Measurements from ENCODE around the gene RNF13. TPM values are rescaled to one million over a fixed set of nuclear protein-coding genes. Genes with fewer than 3 reads are reported as not detected.

Gene RNF13, protein sequence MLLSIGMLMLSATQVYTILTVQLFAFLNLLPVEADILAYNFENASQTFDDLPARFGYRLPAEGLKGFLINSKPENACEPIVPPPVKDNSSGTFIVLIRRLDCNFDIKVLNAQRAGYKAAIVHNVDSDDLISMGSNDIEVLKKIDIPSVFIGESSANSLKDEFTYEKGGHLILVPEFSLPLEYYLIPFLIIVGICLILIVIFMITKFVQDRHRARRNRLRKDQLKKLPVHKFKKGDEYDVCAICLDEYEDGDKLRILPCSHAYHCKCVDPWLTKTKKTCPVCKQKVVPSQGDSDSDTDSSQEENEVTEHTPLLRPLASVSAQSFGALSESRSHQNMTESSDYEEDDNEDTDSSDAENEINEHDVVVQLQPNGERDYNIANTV
- 39.2 and 66.4 TPM in 2 replicates for total RNA-seq

DNA sequence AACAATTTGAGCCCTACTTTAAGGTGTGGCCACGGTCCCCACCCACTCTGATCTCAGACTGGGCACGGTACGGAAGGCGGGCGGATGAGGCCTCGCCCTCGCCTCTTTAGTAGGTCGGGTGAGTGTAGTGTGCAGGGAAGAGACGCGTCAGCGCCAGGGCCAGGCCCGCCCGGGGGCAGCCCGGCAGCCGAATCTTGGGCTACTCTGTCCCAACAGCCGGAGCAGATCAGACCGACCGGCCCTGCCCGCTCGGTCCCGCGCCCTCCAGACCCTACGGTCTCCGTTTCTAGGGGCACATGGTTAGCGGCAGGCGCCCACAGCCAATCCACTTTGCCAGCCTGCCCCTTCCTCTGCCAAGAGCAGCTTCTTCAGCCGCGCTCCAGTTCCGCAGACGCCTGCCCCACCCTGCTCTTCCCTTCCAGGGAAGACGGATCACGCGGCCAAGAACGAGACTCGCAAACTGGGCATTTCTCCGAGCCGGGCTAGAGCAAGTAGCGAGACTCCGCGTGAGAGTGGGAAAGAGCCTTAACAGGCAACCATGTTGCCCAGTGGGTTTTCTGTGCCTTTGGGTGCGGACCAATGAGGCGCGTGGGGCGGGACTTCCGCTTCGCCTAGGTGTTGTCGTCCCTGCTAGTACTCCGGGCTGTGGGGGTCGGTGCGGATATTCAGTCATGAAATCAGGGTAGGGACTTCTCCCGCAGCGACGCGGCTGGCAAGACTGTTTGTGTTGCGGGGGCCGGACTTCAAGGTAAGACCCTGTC lies at the start of gene RNF13:
RNF13 (plus strand) TSS at position 610 of the 761 bp plus-strand sequence. CDS start 32,812 bp downstream, outside the sequence.

DNA sequence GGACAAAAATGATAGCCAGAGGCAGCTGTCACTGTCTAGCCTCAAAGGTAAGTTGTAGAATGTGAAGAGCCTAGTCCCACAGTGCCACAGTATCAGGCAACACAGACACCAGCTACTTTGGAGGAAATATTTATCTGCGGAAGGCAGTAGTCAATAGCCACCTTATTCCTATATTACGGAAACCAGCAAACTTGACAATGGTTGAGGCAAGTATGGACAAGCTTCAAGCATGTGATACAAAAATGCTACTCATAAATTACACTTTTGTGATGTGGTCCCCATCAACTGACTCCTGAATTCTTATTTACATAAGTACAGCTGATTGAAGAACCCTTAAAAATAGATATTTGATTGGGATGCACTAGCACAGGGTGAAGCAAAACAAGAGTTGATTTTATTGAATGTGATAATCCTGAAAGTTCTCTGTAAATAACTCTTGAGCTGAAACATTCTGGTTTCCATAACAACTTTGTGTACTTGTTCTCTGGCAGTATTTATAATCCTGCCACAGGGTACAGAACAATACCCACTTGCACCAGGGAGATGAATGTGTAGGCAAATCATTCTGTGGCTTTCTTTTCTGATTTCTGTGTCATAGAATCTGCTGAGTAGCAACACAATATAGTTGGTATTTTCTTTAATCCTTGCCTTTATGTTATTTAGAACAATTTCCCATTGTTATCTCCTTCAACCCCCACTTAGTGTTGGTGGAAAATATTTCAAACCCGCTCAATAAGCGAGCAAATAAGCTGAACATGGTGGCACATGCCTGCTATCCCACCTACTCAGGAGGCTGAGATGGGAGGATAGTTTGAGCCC lies 20.4 kb upstream of the RNF13 start, which contains the start of gene ANKUB1:
ANKUB1 (minus strand) TSS at position 103 of the 819 bp plus-strand sequence. CDS start 188 bp downstream, outside the sequence.

DNA sequence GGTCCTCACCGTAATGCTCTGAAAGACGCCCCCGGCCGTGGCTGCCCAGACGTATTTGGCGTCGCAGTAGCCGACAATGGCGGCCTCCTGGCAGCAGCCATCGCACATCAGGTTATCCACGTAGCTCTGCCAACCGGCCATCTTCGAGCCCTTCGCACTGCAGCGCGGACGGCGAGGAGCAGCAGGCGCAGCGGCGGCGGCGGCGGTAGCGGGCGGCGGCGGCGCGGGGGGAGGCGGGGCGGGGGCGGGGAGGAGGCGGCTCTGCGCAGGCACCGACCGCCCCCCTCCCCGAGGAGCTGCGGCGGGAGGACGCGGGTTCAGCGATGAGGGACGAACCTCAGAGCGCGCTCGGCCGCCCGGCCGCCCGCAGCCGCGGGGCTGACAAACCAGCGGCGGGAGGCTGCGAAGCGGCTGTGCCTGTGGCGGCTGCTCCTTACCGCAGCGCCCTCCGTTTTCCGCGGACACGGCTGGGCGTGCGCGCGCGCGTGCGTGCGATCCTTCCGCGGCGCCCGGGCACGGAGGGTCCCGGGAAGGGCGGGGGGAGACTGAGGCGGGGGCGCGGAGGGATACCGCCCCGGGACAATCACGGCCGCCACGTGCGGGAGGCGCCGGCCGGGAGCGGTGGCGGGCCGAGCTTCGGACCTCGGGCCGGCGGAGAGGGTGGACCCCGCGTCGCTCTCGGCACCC lies 157.8 kb downstream of the RNF13 start, which contains the start of gene PFN2:
PFN2 (minus strand) TSS at position 180 of the 687 bp plus-strand sequence; CDS start at position 141, 39 bp downstream.

Other genes starting within 250 kb of the RNF13 start
- 44.2 and 74.7 TPM in 2 replicates for gene WWTR1, start 155.2 kb upstream of the RNF13 start, total RNA-seq
- 26.4 and 62.6 TPM in 2 replicates for gene COMMD2, start 60.7 kb upstream of the RNF13 start, total RNA-seq
- not detected in 2 replicates for gene ANKUB1, start 20.7 kb upstream of the RNF13 start, total RNA-seq
- 52.7 and 54.9 TPM in 2 replicates for gene PFN2, start 157.7 kb downstream of the RNF13 start, total RNA-seq